ENCODE measurements around the gene MED16.

GRCh38 chr19:907183-907853 lies 14.3 kb upstream of the MED16 start:
- TF ChIP-seq CTCF (IDR thresholded peaks at IDR 0.05; ENCODE audit: insufficient read depth, low read depth, low read length), result no peak
- TF ChIP-seq EZH2 (IDR thresholded peaks at IDR 0.05; ENCODE audit: insufficient read depth, low read length), result no peak

All from astrocyte (in vitro differentiated cells and primary cell).